Measurements from ENCODE around the gene HAPLN1. TPM values are rescaled to one million over a fixed set of nuclear protein-coding genes. Genes with fewer than 3 reads are reported as not detected.

Gene HAPLN1
- total RNA-seq, 2 donors from 2014 or later = 2.0 to 14.1 TPM

DNA sequence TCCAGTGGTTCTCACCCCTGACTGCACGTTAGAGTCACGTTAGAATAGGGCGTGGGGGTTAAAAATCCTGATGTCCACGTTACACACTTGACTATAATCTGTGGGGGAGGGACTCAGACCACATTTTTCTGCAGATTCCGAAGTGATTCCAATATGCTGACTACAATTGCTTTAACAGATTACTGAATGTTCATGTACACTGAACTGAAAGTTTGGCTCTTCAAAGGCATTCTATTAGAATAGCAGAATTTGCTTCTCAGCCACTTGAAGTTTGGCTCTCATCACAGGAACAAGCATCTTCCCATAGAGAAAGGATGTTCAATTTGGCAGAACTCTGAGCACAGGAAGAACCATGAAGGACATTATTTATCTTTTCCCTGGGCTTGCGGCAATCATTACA lies 84.5 kb downstream of the HAPLN1 start:
- TF ChIP-seq, protein P1, sequence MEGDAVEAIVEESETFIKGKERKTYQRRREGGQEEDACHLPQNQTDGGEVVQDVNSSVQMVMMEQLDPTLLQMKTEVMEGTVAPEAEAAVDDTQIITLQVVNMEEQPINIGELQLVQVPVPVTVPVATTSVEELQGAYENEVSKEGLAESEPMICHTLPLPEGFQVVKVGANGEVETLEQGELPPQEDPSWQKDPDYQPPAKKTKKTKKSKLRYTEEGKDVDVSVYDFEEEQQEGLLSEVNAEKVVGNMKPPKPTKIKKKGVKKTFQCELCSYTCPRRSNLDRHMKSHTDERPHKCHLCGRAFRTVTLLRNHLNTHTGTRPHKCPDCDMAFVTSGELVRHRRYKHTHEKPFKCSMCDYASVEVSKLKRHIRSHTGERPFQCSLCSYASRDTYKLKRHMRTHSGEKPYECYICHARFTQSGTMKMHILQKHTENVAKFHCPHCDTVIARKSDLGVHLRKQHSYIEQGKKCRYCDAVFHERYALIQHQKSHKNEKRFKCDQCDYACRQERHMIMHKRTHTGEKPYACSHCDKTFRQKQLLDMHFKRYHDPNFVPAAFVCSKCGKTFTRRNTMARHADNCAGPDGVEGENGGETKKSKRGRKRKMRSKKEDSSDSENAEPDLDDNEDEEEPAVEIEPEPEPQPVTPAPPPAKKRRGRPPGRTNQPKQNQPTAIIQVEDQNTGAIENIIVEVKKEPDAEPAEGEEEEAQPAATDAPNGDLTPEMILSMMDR (IDR thresholded peaks at IDR 0.05) = no peak
- ATAC-seq (ENCODE audit: insufficient number of reproducible peaks, low FRiP score, low read depth) (no peak), DNase-seq (ENCODE audit: low spot score) (no peak)
- Histone ChIP-seq H3K9me3 (no peaks in the 10 kb centered on the region), H3K4me3 (no peak overlapping the region), H3K36me3 (no peaks in the 10 kb centered on the region), H3K27me3 (replicated peaks; ENCODE audit: insufficient read depth) (no peaks in the 10 kb centered on the region), H3K27ac (no peak overlapping the region), H3K4me1 (ENCODE audit: control insufficient read depth in 1 of 2, low read depth in 2 of 2) (no peaks in the 10 kb centered on the region)

DNA sequence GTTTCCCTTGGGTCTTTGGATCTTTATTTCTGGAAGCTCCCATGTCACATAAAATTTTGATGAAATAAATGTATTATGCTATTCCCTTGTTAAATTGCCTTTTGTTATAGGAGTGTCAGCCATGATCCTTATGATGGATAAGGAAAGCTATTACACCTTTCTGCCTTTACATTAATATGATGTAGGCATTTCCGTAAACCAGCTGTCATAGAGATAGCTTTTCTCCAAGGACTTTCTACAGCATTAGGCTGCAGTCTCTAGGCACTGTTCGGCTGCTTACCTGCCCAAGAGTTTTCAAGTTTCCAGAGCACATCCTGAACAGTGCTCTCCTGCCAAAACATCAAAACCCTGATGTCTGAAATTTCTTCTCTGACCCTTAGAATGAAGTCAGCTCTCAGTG lies 87.4 kb downstream of the HAPLN1 start:
- TF ChIP-seq, protein P1 (IDR thresholded peaks at IDR 0.05) = no peak
- ATAC-seq (ENCODE audit: insufficient number of reproducible peaks, low FRiP score, low read depth) = no peak
- no peak overlapping the region for H3K27ac ChIP-seq
- no peaks in the 10 kb centered on the region for H3K27me3 ChIP-seq (replicated peaks; ENCODE audit: insufficient read depth)
- no peak for DNase-seq (ENCODE audit: low spot score)
- H3K36me3 ChIP-seq = no peaks in the 10 kb centered on the region
- H3K4me1 ChIP-seq (ENCODE audit: control insufficient read depth in 1 of 2, low read depth in 2 of 2) = peaks cover 0 to 4% of the 10 kb centered on the region in 2 donors
- H3K4me3 ChIP-seq = no peak overlapping the region
- no peaks in the 10 kb centered on the region for H3K9me3 ChIP-seq

DNA sequence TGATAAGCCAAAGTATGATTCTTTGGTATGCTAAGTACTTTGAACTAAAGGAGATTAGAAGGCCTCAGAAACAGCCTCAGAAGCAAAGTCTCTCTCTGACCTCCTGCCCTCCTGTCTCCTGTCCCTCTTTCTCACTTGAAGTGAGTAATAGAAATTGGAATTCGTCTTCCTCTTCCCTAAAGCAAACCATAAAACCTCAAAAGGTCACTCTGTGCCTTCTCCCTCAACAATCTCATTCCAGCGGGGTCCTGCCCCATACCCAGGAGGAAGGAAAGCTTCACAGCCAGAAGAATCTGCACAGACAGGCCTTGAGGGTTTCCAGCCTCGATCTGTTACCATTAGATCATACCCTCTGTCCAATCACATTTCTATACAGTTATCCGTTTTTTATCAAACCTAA lies 87.8 kb downstream of the HAPLN1 start:
- TF ChIP-seq, protein P1 (IDR thresholded peaks at IDR 0.05) = no peak
- Histone ChIP-seq H3K9me3 (no peaks in the 10 kb centered on the region), H3K4me3 (no peak overlapping the region), H3K27ac (no peak overlapping the region), H3K4me1 (ENCODE audit: control insufficient read depth in 1 of 2, low read depth in 2 of 2) (peaks cover 0 to 4% of the 10 kb centered on the region in 2 donors), H3K36me3 (no peaks in the 10 kb centered on the region), H3K27me3 (replicated peaks; ENCODE audit: insufficient read depth) (no peaks in the 10 kb centered on the region)
- DNase-seq (ENCODE audit: low spot score) (no peak), ATAC-seq (ENCODE audit: insufficient number of reproducible peaks, low FRiP score, low read depth) (no peak)

DNA sequence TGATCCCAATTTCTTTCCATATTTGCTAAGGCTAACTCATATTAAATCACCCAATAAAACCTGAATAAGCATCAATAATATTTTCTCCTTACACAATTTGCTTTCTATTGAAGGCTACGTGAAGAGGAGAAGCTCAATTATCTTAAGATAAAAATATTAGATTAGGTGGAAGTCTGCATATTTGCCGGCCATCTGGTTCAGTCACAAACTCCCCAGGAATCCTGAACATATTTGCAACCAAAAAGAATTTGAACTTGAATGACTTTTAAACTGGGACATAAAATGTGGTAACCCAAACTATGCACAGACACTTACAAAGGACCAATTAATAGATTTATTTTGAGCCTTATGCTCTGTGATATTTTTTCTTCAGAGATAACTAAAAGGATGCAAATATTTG lies 92.3 kb downstream of the HAPLN1 start:
- TF ChIP-seq, protein P1 (IDR thresholded peaks at IDR 0.05) = no peak
- Histone ChIP-seq H3K9me3 (no peaks in the 10 kb centered on the region), H3K27me3 (replicated peaks; ENCODE audit: insufficient read depth) (no peaks in the 10 kb centered on the region), H3K4me3 (no peak overlapping the region), H3K4me1 (ENCODE audit: control insufficient read depth in 1 of 2, low read depth in 2 of 2) (peaks cover 0 to 4% of the 10 kb centered on the region in 2 donors), H3K36me3 (no peaks in the 10 kb centered on the region), H3K27ac (no peak overlapping the region)
- DNase-seq (ENCODE audit: low spot score) (no peak), ATAC-seq (ENCODE audit: insufficient number of reproducible peaks, low FRiP score, low read depth) (no peak)

DNA sequence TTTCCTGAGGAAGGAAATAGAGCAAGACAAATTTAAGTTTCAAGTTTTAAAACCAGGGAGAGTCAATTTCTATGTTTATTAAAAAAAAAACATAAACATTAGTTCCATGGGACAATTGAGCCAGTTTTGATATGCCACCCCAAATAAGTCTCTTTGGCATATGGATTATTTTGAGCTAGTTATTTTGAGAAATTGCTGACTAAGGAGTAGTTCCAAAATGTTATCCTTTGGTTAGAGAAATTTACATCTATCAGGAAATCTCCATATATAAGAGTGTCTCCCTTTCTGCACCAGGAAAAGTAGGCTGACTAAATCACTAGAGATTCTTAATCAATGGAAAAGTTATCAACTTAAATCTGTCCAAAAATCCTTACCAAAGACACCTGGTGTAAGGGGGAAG lies 105.8 kb downstream of the HAPLN1 start:
- Histone ChIP-seq H3K4me3 (no peak overlapping the region), H3K9me3 (peaks cover 4% of the 10 kb centered on the region), H3K4me1 (ENCODE audit: control insufficient read depth in 1 of 2, low read depth in 2 of 2) (no peaks in the 10 kb centered on the region), H3K27ac (no peak overlapping the region), H3K27me3 (replicated peaks; ENCODE audit: insufficient read depth) (no peaks in the 10 kb centered on the region), H3K36me3 (no peaks in the 10 kb centered on the region)
- DNase-seq (ENCODE audit: low spot score) (no peak), ATAC-seq (ENCODE audit: insufficient number of reproducible peaks, low FRiP score, low read depth) (no peak)
- TF ChIP-seq, protein P1 (IDR thresholded peaks at IDR 0.05) = no peak
